Endothelial cell of umbilical vein (primary cell): ENCODE results near the gene PARP9.
"Not testable (repeated sequence)": the region's sequence is repeated elsewhere in the genome, so short reads cannot be mapped to it uniquely, and the experiment has no call there.

Experiments
- EZH2 ChIP-seq: IDR thresholded peaks from 2 replicates; pipeline ENCODE4 v1.6.1; 2012; ENCODE audit warnings: borderline replicate concordance, low read depth, mild to moderate bottlenecking, moderate library complexity, low read length, inconsistent platforms; ENCODE audit not compliant: severe bottlenecking
- FOS ChIP-seq: IDR thresholded peaks from 2 replicates; pipeline ENCODE4 v1.6.1; 2011; ENCODE audit warnings: mild to moderate bottlenecking, low read length, moderate library complexity, borderline replicate concordance; ENCODE audit not compliant: insufficient read depth
- GATA2 ChIP-seq: IDR thresholded peaks from 2 replicates; pipeline ENCODE4 v1.7.0; 2011; ENCODE audit warnings: low read depth, mild to moderate bottlenecking, moderate library complexity, mixed read lengths, low read length; ENCODE audit not compliant: insufficient read length, insufficient read depth
- JUN ChIP-seq: IDR thresholded peaks from 2 replicates; pipeline ENCODE4 v1.6.1; 2011; ENCODE audit warnings: borderline replicate concordance, low read depth; ENCODE audit not compliant: insufficient read length, insufficient read depth
- MAX ChIP-seq: IDR thresholded peaks from 2 replicates; pipeline ENCODE4 v1.6.1; 2011; ENCODE audit not compliant: insufficient read depth, insufficient read length
- MYC ChIP-seq: IDR thresholded peaks from one replicate; pipeline ENCODE4 v1.6.1; 2011; ENCODE audit warnings: mild to moderate bottlenecking, low read depth, low read length
- POLR2A ChIP-seq: IDR thresholded peaks from 2 replicates; pipeline ENCODE4 v1.6.1; 2012; ENCODE audit warnings: low read depth, mild to moderate bottlenecking, control low read depth, low read length
- POLR2AphosphoS5 ChIP-seq: IDR thresholded peaks from 2 replicates; pipeline ENCODE4 v1.6.1; 2012; ENCODE audit warnings: low read depth, mild to moderate bottlenecking, control low read depth, low read length, moderate library complexity; ENCODE audit not compliant: insufficient read depth
- TF ChIP-seq, protein P1 (sequence below), 2 donors: IDR thresholded peaks; 1 replicate in 1 of 2; 2 replicates in 1 of 2; pipeline ENCODE4 v1.5.1; 2011; ENCODE audit warnings: low read length in 2 of 2, mild to moderate bottlenecking in 2 of 2, moderate library complexity in 2 of 2, control low read depth in 1 of 2, inconsistent platforms in 1 of 2, low read depth in 1 of 2; ENCODE audit not compliant: insufficient read depth in 1 of 2; ENCODE audit errors: extremely low read depth in 1 of 2

GRCh38 chr3:122568131-122568530, 4.0 kb upstream of the PARP9 start:
- TF ChIP-seq POLR2AphosphoS5, POLR2A, MYC, EZH2, FOS, MAX, JUN, GATA2: not testable (repeated sequence)
- TF ChIP-seq, protein P1, sequence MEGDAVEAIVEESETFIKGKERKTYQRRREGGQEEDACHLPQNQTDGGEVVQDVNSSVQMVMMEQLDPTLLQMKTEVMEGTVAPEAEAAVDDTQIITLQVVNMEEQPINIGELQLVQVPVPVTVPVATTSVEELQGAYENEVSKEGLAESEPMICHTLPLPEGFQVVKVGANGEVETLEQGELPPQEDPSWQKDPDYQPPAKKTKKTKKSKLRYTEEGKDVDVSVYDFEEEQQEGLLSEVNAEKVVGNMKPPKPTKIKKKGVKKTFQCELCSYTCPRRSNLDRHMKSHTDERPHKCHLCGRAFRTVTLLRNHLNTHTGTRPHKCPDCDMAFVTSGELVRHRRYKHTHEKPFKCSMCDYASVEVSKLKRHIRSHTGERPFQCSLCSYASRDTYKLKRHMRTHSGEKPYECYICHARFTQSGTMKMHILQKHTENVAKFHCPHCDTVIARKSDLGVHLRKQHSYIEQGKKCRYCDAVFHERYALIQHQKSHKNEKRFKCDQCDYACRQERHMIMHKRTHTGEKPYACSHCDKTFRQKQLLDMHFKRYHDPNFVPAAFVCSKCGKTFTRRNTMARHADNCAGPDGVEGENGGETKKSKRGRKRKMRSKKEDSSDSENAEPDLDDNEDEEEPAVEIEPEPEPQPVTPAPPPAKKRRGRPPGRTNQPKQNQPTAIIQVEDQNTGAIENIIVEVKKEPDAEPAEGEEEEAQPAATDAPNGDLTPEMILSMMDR (IDR thresholded peaks at IDR 0.05; ENCODE audit: extremely low read depth in 1 of 2, insufficient read depth in 1 of 2, low read depth in 1 of 2, low read length in 2 of 2) = not testable (repeated sequence)
